GM23338 (cell line): Measurements from ENCODE around the gene ACD. TPM values are rescaled to one million over a fixed set of nuclear protein-coding genes. Genes with fewer than 3 reads are reported as not detected.

Experiments used
- ATAC-seq: fragments of 200-7000 bp; cut with Tn5 transposase; 3 replicates; pipeline ENCODE4 v1.9.1; 2020
- DNase-seq: peaks from one replicate; pipeline ENCODE4 v3.0.0-alpha.2; 2015; ENCODE audit warnings: low spot score
- H2AFZ ChIP-seq: fragments of 200-600 bp; sonication (generic); 2 replicates; pipeline ENCODE4 v1.8.0; 2016; ENCODE audit warnings: antibody characterized with exemption, mild to moderate bottlenecking, moderate library complexity
- H3F3A ChIP-seq: fragments of 200-600 bp; sonication (generic); replicated peaks from 2 replicates; pipeline ENCODE4 v1.8.0; 2017; ENCODE audit warnings: antibody characterized with exemption, mixed run types, low read depth
- H3K27ac ChIP-seq: fragments of 200-600 bp; sonication (generic); 2 replicates; pipeline ENCODE4 v1.6.1; 2016; ENCODE audit warnings: low read depth
- H3K27me3 ChIP-seq: fragments of 200-600 bp; sonication (generic); 2 replicates; pipeline ENCODE4 v1.8.0; 2016; ENCODE audit warnings: mild to moderate bottlenecking, mixed run types, moderate library complexity; ENCODE audit not compliant: insufficient read depth
- H3K36me3 ChIP-seq: fragments of 200-600 bp; sonication (generic); 2 replicates; pipeline ENCODE4 v1.8.0; 2016; ENCODE audit warnings: mild to moderate bottlenecking; ENCODE audit not compliant: insufficient read depth
- H3K4me1 ChIP-seq: fragments of 200-600 bp; sonication (generic); 2 replicates; pipeline ENCODE4 v1.8.0; 2016; ENCODE audit warnings: mild to moderate bottlenecking, moderate library complexity; ENCODE audit not compliant: insufficient read depth
- H3K4me2 ChIP-seq: fragments of 200-600 bp; sonication (generic); 2 replicates; pipeline ENCODE4 v1.7.1; 2017; ENCODE audit warnings: mixed run types
- H3K4me3 ChIP-seq: fragments of 200-600 bp; sonication (generic); 2 replicates; pipeline ENCODE4 v1.6.1; 2016; ENCODE audit warnings: mixed run types
- H3K79me2 ChIP-seq: fragments of 200-600 bp; sonication (generic); replicated peaks from 2 replicates; pipeline ENCODE4 v1.8.0; 2017; ENCODE audit warnings: mild to moderate bottlenecking; ENCODE audit not compliant: insufficient read depth
- H3K9me2 ChIP-seq: fragments of 200-600 bp; sonication (generic); 2 replicates; pipeline ENCODE4 v1.8.0; 2017; ENCODE audit not compliant: insufficient read depth
- H4K20me1 ChIP-seq: fragments of 200-600 bp; sonication (generic); replicated peaks from 2 replicates; pipeline ENCODE4 v1.8.0; 2017; ENCODE audit warnings: mild to moderate bottlenecking; ENCODE audit not compliant: insufficient read depth
- H3K27ac Mint-ChIP-seq: 2 replicates; pipeline ENCODE4 v1.8.0; 2020; ENCODE audit warnings: inconsistent platforms, mild to moderate bottlenecking, moderate library complexity, mixed read lengths
- H3K27me3 Mint-ChIP-seq: 3 replicates; pipeline ENCODE4 v1.8.0; 2022; ENCODE audit warnings: low read depth, mild to moderate bottlenecking, moderate library complexity, mixed read lengths, inconsistent platforms; ENCODE audit not compliant: insufficient read depth, poor library complexity
- H3K36me3 Mint-ChIP-seq: 3 replicates; pipeline ENCODE4 v1.8.0; 2021; ENCODE audit warnings: low read depth, mild to moderate bottlenecking, inconsistent platforms, moderate library complexity, mixed read lengths
- H3K4me1 Mint-ChIP-seq: 3 replicates; pipeline ENCODE4 v1.8.0; 2020; ENCODE audit warnings: mild to moderate bottlenecking, inconsistent platforms, mixed read lengths
- H3K4me3 Mint-ChIP-seq: 3 replicates; pipeline ENCODE4 v1.8.0; 2021; ENCODE audit warnings: moderate library complexity, mild to moderate bottlenecking, inconsistent platforms, mixed read lengths
- H3K9me3 Mint-ChIP-seq: 3 replicates; pipeline ENCODE4 v1.8.0; 2020; ENCODE audit warnings: moderate library complexity, mild to moderate bottlenecking, inconsistent platforms, mixed read lengths
- CREB1 ChIP-seq: fragments of 250-450 bp; sonication (Bioruptor Pico); IDR thresholded peaks from 2 replicates; pipeline ENCODE4 v1.5.0; 2020; ENCODE audit warnings: low read depth, mild to moderate bottlenecking, moderate library complexity
- CTCF ChIP-seq, 2 experiments: fragments of 200-600 bp in 1 of 2; sonication (generic) in 1 of 2; conservative IDR thresholded peaks; 2 replicates each; pipeline versions ENCODE4 v1.5.1 to v1.6.1; 2016 to 2017; ENCODE audit warnings: antibody characterized with exemption in 2 of 2, low read depth in 2 of 2, mild to moderate bottlenecking in 2 of 2, moderate library complexity in 1 of 2
- ETS1 ChIP-seq: IDR thresholded peaks from 2 replicates; pipeline ENCODE4 v1.6.1; 2016; ENCODE audit warnings: antibody characterized with exemption
- EZH2 ChIP-seq: fragments of 200-600 bp; sonication (generic); IDR thresholded peaks from one replicate; pipeline ENCODE4 v1.8.0; 2017; ENCODE audit warnings: antibody characterized with exemption, mild to moderate bottlenecking, low read depth; ENCODE audit not compliant: unreplicated experiment
- EZH2phosphoT487 ChIP-seq: fragments of 200-600 bp; sonication (generic); IDR thresholded peaks from one replicate; pipeline ENCODE4 v1.8.1; 2018; ENCODE audit warnings: antibody characterized with exemption; ENCODE audit not compliant: unreplicated experiment
- JUNB ChIP-seq: IDR thresholded peaks from one replicate; pipeline ENCODE4 v1.6.1; 2016; ENCODE audit warnings: antibody characterized with exemption; ENCODE audit not compliant: unreplicated experiment
- NANOG ChIP-seq: IDR thresholded peaks from 2 replicates; pipeline ENCODE4 v1.6.1; 2016; ENCODE audit warnings: antibody characterized with exemption, borderline replicate concordance
- POLR2AphosphoS5 ChIP-seq: IDR thresholded peaks from 2 replicates; pipeline ENCODE4 v1.6.1; 2016; ENCODE audit warnings: antibody characterized with exemption, low read depth
- REST ChIP-seq: IDR thresholded peaks from one replicate; pipeline ENCODE4 v1.6.1; 2018; ENCODE audit warnings: antibody characterized with exemption; ENCODE audit not compliant: unreplicated experiment
- STAT1 ChIP-seq: IDR thresholded peaks from one replicate; pipeline ENCODE4 v1.6.1; 2016; ENCODE audit warnings: antibody characterized with exemption; ENCODE audit not compliant: unreplicated experiment
- ZNF114 ChIP-seq: fragments of 250-450 bp; sonication (Bioruptor Pico); IDR thresholded peaks from 2 replicates; pipeline ENCODE4 v1.5.0; 2020; ENCODE audit warnings: mild to moderate bottlenecking, moderate library complexity
- ZNF331 ChIP-seq: fragments of 250-450 bp; sonication (Bioruptor Pico); IDR thresholded peaks from 2 replicates; pipeline ENCODE4 v1.5.0; 2020; ENCODE audit warnings: low read depth, mild to moderate bottlenecking, moderate library complexity
- ZNF462 ChIP-seq: fragments of 250-450 bp; sonication (Bioruptor Pico); IDR thresholded peaks from 2 replicates; pipeline ENCODE4 v1.5.0; 2020; ENCODE audit warnings: mild to moderate bottlenecking, moderate library complexity
- polyA plus RNA-seq: library from polyadenylated mRNA; unstranded; fragments of >200 nt; fragmentation: Nextera tagmentation; extraction: Ambion mirVana; gene quantifications from 2 replicates; pipeline ENCODE4 v1.2.1, GENCODE V29; 2016
- total RNA-seq: library from RNA; depleted of rRNA; stranded (reverse); fragments of >200 nt; shearing (Covaris generic); gene quantifications from 2 replicates; pipeline ENCODE4 v1.2.3, GENCODE V29; 2014

ACD gene
- total and polyA plus RNA-seq, 2 experiments from 2014 or later = 38.7 to 51.7 TPM

GRCh38 chr16:67683767-67684166, 23.7 kb upstream of the ACD start:
- Histone ChIP-seq H3K4me2 (no peak overlapping the region), H3K4me1 (no peaks in the 10 kb centered on the region), H3K9me2 (no peaks in the 10 kb centered on the region), H2AFZ (no peak overlapping the region), H3K27me3 (no peaks in the 10 kb centered on the region), H3K27ac (no peak overlapping the region), H3F3A (no peaks in the 10 kb centered on the region), H3K4me3 (no peak overlapping the region), H3K36me3 (no peaks in the 10 kb centered on the region; the same call in 1 of the 2 replicates), H4K20me1 (peaks cover 15% of the 10 kb centered on the region), H3K79me2 (0 out of 2 replicates have a peak, but pooled peaks cover 5% of the 10 kb centered on the region)
- peaks cover 2% of the 10 kb centered on the region for H3K27me3 Mint-ChIP-seq
- peaks cover 18% of the 10 kb centered on the region; the same call in 2 of the 3 replicates for H3K36me3 Mint-ChIP-seq
- no peak overlapping the region for H3K4me3 Mint-ChIP-seq
- H3K27ac Mint-ChIP-seq = no peak overlapping the region
- no peaks in the 10 kb centered on the region for H3K4me1 Mint-ChIP-seq
- DNase-seq = no peak
- TF ChIP-seq POLR2AphosphoS5 = no peak
- TF ChIP-seq JUNB = no peak
- no peak for TF ChIP-seq ZNF114
- TF ChIP-seq EZH2 = no peak
- no peak for TF ChIP-seq REST
- TF ChIP-seq STAT1 = no peak
- no peak for TF ChIP-seq CTCF (conservative IDR thresholded peaks at IDR 0.05; ENCODE audit: low read depth in 2 of 2)
- TF ChIP-seq NANOG = no peak
- no peak for TF ChIP-seq EZH2phosphoT487
- no peak for TF ChIP-seq ZNF331
- no peak for TF ChIP-seq ETS1
- no peak for TF ChIP-seq CREB1
- no peak for TF ChIP-seq ZNF462
- no peaks in the 10 kb centered on the region for H3K9me3 Mint-ChIP-seq
- no peak for ATAC-seq
